NCI-H774 (cell line): ENCODE data around the gene TTC12.

ENCODE experiments used
- DNase-seq: peaks from one replicate; lab custom pipeline; 2025; lab: John Stamatoyannopoulos, UW

TTC12 gene

DNA sequence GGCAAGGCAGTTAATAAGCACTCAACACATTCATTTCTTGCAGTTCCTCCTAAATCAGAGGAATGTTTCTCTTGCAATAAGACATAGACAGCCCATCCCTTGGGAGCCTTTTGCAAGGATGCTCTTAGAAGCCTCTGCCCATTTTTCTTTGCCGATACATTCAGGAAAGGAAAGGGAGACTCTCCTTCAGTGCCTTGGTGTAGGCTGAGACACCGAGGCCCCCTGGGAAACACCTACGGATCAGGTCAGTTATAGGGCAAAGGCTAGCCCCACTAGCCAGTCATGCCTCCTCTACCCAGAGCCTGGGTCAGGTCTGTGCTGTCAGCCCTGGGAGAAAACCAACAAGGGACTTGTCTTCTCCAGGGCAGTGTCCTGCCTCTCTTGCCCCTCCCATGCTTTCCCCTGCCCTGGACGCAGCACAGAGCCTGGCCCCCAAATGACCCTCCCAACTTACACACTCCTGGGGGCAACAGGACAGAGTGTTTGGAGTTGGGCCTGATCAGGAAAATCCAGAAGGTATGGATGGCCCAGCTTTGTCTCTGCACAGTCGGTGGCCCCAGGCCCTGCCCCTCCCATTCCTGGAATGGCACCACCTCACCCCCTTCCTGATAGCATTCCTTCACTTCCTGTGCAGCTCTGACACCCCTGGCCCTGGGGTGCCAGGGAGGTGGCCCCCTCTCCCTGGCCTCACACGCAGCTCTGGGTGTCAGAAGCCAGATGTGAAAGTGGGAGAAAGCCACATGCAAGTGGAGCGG is 91.5 kb downstream of the TTC12 start:
- DNase-seq, result no peak

DNA sequence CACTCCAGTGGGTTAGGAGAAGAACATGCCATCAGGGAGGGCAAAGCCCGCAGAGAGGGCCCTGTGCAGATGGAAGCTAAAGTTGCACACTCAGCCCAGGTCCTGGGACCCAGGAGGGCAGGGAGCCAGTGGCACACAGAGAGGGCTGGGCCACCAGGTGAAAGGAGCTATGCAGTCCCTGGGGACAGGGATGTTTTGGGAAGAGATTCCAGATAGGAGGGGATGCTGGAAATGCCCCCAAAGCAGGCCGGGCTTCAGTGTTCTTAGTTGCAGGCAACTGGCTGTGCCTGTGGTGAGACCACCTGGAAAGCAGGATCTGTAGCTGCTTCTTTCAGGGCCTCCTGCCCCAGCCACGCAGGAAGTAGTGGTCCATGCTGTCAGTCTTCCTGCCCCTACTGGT is 92.8 kb downstream of the TTC12 start:
- no peak for DNase-seq

GRCh38 chr11:113408206-113408605 is 93.8 kb downstream of the TTC12 start:
- no peak for DNase-seq

- DNase-seq, result no peak
Observed at GRCh38 chr11:113408887-113409286, 94.5 kb downstream of the TTC12 start.

GRCh38 chr11:113409526-113409925 is 95.1 kb downstream of the TTC12 start:
- DNase-seq, result no peak

- DNase-seq, result no peak
Observed at GRCh38 chr11:113410414-113411135, 96.2 kb downstream of the TTC12 start.

- DNase-seq, result no peak
Observed at GRCh38 chr11:113411536-113411935, 97.2 kb downstream of the TTC12 start.

- no peak for DNase-seq
Observed at GRCh38 chr11:113412675-113413074, 98.3 kb downstream of the TTC12 start.

DNA sequence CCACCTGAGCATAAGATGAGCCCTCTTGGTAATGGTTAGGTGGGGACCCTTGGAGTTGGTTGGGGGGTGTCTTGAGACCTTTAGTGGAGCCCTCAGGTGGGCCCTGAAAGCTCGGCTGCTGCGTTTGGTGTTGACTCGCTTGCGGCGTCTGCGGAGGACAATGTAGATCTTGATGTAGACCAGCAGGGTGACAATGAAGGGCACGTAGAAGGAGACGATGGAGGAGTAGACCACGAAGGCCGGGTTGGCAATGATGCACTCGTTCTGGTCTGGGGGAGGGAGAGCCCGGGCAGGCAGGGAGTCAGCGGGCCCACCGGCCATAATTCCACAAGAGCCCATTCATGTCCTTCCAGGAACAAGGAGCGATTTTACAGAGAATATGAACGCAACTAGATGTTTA is 101.0 kb downstream of the TTC12 start:
- DNase-seq, result no peak
